Measurements from ENCODE around the gene MVP. TPM values are rescaled to one million over a fixed set of nuclear protein-coding genes. Genes with fewer than 3 reads are reported as not detected.

The MVP gene
- 167 and 215 TPM in 2 replicates for total RNA-seq

DNA sequence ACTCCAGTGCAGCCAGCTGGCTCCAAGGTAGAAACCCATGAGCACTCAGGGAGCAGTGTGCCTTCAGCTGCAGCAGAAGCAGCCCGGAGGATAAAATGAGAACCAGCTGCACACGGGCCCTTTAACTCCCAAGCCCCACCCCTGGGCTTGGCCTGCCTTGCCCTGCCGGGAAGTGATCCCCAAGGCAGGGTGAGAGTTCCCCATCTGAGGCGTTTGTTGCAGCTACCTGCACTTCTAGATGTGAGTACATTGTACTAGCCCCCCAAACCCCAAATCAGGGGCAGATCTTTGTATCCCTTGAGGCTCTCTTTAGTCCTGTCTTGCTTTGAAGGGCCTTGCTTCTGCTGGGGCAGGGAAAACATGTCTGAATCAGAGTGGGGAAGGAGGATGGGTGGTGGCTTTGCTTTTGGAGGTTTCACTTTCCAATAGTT lies at the start of gene MVP:
MVP (plus strand) TSS at position 192 of the 431 bp plus-strand sequence. CDS start 10,088 bp downstream, outside the sequence.

DNA sequence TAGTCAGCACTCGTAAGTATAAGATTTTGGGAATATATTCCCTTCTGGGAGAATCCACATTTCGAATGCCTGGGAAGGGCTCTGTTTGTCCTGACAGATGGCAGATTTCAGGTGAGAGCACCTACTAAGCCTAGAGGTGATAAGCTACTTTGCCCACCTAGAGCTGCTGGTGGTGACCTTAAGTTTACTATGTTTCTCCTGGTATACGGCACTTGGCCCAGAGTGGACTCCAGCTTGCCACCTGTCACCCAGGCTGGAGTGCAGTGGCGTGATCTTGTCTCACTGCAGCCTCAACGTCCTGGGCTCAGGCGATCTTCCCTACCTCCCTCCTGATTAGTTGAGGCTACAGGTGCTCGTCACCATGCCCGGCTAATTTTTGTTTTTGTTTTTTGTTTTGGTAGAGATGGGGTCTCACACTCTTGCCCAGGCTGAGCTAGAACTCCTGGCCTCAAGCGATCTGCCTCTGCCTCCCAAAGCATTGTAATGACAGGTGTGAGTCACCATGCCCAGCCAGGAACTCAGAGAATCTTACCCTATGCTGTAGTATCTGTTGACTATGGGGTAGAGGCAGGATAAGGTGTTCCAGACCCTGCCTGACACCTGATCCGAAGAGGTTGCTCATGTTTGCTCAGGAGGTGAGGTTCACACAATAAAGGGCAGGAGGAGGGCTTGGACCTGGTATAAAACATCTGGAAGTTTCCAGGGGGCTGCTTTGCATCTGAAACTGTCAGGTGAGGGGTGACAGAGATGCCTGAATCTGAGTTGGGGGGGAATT lies 42.5 kb upstream of the MVP start, which contains the start of gene ZG16:
ZG16 (plus strand) TSS at position 681 of the 775 bp plus-strand sequence. CDS start 1,011 bp downstream, outside the sequence.

DNA sequence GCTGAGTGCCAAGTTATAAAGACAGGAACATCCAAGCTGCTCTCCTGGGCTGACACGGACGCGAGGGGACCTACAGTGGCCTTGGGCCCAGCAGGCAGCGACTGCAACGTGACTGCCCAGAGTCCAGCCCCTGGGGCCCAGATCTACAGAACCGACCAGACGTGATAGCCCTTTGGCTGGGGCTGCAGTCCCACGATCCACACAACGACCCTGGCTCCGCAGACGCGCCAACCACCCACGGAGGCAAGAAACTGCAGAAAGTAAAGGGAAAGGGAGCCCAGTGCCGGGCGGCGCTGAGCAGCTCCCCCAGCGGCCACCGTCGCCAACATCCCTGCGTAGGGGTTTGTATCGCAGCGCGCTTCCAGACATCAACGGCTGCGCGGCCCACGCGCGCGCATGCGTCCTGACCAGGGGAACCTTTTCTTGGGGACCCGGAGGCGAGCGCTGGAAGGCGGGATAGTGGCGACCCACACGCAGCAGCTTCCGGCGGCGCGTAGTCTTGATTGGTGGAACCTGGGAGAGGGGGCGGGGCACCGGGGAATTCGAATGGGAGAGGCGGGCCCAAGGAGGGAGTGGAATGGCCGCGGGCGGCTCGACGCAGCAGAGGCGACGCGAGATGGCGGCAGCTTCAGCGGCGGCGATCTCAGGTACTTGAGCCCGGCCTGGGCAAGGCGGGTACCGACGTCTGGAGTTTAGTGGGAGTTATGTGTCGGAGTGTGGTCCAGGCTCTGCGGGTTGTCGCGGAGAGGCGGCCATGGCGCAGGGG lies 29.9 kb upstream of the MVP start, which contains the start of gene KIF22:
KIF22 (plus strand) TSS at position 569 of the 766 bp plus-strand sequence; CDS start at position 578, 9 bp downstream.

DNA sequence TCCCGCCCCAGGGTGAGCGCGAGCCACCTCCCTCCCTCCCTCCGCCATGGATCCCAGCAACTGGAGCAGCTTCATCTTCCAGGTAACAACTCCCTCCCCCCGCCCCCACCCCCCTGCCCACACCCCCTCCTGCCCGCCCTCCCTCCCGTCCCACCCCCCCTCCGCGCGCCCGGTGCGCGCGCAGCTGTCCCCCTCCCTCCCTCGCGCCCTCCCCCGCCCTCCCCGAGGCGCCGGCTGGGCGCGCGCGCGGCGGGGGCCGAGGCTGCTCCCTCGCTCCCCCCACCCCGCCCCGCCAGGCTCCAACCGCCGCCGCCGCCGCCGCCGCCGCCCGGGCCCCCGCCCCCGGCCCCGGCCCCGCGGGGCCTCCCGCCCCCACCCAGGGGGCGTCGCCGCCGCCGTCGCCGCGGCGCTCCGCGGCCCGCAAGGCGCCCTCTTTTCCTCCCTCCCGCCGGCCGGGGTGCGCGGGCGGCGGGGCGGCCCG lies 14.1 kb upstream of the MVP start, which contains the start of gene MAZ:
MAZ (plus strand) TSS at position 431 of the 481 bp plus-strand sequence. CDS start 173 bp downstream, outside the sequence.

GRCh38 chr16:29811896-29812665 lies 8.2 kb upstream of the MVP start, which contains the start of gene PRRT2:
Gene PRRT2, plus strand, starts transcription at chr16:29812193. Its CDS starts 862 bp downstream, at chr16:29813055.

GRCh38 chr16:29815793-29816693 lies 4.2 kb upstream of the MVP start, which contains the start of gene PAGR1:
Gene PAGR1, plus strand, starts transcription at chr16:29816152. Its CDS starts 374 bp downstream, at chr16:29816526.

DNA sequence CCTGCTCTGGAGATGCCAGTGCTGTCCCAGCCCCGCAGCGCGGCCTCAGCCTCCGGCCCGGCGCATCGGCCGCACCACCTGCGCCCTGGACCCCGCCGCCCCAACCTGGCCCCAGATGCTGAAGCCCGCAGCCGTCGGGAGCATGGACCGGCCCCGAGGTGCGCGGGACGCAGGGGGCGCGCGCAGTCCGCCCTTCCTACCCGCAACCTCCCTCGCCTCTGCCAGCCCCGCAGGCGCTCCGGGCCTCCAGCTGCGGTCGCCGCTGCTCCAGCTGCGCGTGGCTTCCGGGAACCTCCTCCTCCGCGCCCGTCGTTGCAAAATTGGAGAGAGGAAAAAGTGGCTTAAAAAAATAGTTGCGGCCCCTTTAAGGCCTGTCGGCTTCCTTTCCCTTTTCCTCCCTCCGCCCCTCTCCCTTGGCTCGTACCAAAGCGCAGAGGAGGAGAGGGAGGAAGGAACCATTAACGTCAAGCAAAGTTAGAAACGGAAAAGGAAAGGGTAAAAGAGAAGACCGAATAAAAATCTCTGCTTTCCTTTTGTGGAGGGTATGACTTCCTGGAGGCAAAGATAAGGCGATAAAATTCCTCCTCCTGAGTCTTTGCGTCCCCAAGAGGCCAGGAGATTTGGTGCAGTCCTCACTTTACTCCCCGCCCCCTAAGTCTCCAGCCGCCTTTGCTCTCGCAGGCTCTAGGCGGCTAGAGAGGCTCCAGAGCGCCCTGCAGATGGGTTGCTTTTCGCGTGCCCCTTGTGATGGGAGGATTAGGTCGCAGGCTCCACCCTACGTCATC lies 42.8 kb downstream of the MVP start, which contains the start of gene CDIPT:
CDIPT (minus strand) TSS at position 343 of the 785 bp plus-strand sequence. CDS start 369 bp downstream, outside the sequence.

Other genes starting within 250 kb of the MVP start
- not detected in 2 replicates for gene SPN, start 157.2 kb upstream of the MVP start, total RNA-seq
- 0.32 and 1.4 TPM in 2 replicates for gene QPRT, start 141.3 kb upstream of the MVP start, total RNA-seq
- gene C16orf54, start 74.5 kb upstream of the MVP start, total RNA-seq, result not detected in 2 replicates
- gene ZG16, start 42.2 kb upstream of the MVP start, total RNA-seq, result under 0.01 TPM in 1 of 2 replicates, not detected in the other
- gene KIF22, start 29.7 kb upstream of the MVP start, total RNA-seq, result 64.7 and 67.6 TPM in 2 replicates
- gene MAZ, start 13.9 kb upstream of the MVP start, total RNA-seq, result 111 and 160 TPM in 2 replicates
- gene PRRT2, start 8.3 kb upstream of the MVP start, total RNA-seq, result 0.65 and 1.1 TPM in 2 replicates
- 27.0 and 36.9 TPM in 2 replicates for gene PAGR1, start 4.3 kb upstream of the MVP start, total RNA-seq
- 55.2 and 70.4 TPM in 2 replicates for gene CDIPT, start 42.8 kb downstream of the MVP start, total RNA-seq
- gene SEZ6L2, start 79.1 kb downstream of the MVP start, total RNA-seq, result 1.2 and 3.9 TPM in 2 replicates
- gene ASPHD1, start 80.0 kb downstream of the MVP start, total RNA-seq, result 1.2 and 3.6 TPM in 2 replicates
- 5.8 and 8.8 TPM in 2 replicates for gene KCTD13, start 105.8 kb downstream of the MVP start, total RNA-seq
- 73.1 TPM in 2 replicates for gene TMEM219, start 141.6 kb downstream of the MVP start, total RNA-seq
- gene TAOK2, start 153.4 kb downstream of the MVP start, total RNA-seq, result 86.4 and 95.9 TPM in 2 replicates
- gene HIRIP3, start 175.2 kb downstream of the MVP start, total RNA-seq, result 5.5 and 8.4 TPM in 2 replicates
- 20.8 and 65.8 TPM in 2 replicates for gene INO80E, start 175.8 kb downstream of the MVP start, total RNA-seq
- gene DOC2A, start 190.6 kb downstream of the MVP start, total RNA-seq, result 0.76 TPM in 1 of 2 replicates, not detected in the other
- gene C16orf92, start 202.7 kb downstream of the MVP start, total RNA-seq, result not detected in 2 replicates
- gene TLCD3B, start 210.8 kb downstream of the MVP start, total RNA-seq, result 0.32 TPM in 1 of 2 replicates, not detected in the other
- gene ALDOA, start 245.3 kb downstream of the MVP start, total RNA-seq, result 265 and 367 TPM in 2 replicates